HG03159 (cell line): ENCODE results near the gene OR2T11.
"Not testable (repeated sequence)": the region's sequence is repeated elsewhere in the genome, so short reads cannot be mapped to it uniquely, and the experiment has no call there.

ENCODE experiments used
- ATAC-seq: cut with Tn5 transposase; IDR thresholded peaks from one replicate; pipeline ENCODE4 v1.9.1; 2021; ENCODE audit warnings: mild to moderate bottlenecking, moderate library complexity; ENCODE audit not compliant: unreplicated experiment

The OR2T11 gene, protein sequence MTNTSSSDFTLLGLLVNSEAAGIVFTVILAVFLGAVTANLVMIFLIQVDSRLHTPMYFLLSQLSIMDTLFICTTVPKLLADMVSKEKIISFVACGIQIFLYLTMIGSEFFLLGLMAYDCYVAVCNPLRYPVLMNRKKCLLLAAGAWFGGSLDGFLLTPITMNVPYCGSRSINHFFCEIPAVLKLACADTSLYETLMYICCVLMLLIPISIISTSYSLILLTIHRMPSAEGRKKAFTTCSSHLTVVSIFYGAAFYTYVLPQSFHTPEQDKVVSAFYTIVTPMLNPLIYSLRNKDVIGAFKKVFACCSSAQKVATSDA

DNA sequence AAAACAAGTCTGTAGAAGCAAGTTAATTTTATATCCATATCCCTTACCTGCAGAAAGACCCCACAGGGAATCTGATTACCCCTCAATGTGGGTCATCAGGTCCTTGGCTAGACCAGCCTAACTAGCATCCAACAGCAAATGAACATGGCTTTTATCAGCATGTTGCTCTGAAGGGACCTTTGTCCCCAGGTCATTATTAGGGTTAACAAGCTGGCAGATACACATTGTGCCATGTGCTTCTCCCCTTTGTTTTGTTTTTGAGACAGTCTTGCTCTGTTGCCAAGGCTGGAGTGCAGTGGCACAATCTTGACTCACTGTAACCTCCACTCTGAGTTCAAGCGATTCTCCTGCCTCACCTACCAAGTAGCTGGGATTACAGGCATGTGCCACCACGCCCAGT is at the start of gene OR2T11:
Gene OR2T11, minus strand, starts transcription at position 101 of the 400 bp plus-strand sequence. CDS start 7,963 bp downstream, outside the sequence.
- ATAC-seq, result not testable (repeated sequence)

DNA sequence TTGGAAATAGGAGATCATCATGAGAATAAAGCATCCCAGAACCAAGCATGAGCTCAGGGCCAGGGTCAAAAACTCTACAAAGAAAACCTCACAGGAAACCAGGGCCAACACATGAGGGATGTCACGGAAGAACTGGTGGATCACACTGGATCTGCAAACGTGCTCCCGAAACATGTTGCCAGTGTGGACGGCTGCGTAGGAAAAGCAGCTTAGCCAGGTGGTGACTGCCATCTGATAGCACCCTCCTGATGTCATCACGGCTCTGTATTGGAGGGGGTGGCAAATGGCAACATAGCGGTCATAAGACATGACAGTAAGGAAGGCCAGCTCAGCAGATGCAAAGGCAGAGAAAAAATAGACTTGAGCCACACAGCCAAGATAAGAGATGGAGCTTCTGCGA is 46.8 kb upstream of the OR2T11 start:
- ATAC-seq, result no peak

DNA sequence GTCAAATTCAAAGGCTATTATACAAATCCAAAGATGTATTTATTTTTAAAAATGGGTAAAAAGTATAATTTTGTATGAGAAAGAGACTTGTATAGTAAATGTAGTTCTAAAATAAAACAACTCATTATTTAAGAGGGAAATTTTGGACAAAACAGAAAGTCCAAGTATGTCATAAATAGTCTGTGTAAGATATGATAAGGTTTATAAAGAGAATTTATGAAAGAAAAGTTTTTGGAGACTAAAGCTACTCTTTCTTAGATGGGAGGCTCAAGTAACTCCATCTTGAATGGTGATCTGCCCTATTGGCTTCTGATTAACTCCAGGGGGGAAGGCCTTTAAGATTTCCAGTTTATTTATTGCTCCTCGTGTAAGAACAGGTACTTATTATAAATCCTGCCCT is 35.1 kb upstream of the OR2T11 start:
- ATAC-seq, result no peak

DNA sequence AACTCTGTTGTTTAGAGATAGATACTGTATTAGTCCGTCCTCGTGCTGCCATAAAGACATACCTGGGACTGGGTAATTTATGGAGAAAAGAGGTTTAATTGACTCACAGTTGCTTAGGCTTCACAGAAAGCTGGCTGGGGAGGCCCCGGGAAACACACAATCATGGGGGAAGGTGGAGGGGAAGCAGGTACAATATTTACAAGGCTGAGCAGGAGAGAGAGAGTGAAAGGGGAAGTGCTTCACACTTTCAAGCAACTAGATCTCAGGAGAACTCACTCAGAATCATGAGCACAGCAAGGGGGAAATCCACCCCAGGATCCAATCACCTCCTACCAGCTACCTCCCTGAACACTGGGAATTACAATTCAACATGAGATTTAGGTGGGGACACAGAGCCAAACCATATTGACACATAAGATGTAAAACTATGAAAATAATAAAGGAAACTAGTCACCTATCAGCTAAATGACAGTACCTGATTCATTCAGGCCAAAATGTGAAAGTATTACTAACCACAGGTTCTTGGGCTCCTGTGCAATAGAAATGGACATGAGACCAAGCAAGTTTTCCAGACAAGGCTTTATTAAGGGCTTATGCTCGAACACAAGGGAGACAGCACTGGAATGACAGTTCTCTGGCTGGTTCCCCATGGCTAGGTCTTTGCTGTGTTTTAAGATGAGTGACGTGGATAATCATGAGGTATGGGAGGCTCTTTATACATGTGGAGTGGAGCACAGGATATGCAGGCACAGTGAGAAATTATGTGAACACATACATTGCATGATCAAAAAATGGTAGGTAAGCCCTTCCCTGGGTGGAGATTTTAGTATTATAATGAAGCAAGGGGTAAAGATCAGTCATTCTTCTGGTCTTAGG is 28.8 kb upstream of the OR2T11 start:
- peak; percentile 94 for ATAC-seq

DNA sequence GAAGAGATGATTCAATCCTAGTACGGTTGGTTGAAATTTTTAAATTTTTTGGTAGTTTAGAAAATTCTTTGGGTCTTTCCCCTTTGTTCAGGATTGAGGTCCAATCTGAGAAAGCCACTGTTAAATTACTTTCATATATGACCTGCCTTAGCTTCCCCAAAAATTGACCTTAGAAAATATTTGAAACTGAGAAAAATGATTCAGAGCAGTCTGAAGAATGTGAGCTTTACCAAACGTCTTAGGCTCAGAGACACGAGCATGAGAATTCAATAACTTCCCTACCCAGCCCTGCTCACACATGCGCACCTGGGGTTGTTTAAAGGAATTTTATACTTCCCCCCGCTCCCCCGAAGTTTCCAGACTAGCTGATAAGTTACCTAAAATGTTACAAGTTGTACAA is 21.9 kb upstream of the OR2T11 start:
- ATAC-seq, result peak; percentile 49

DNA sequence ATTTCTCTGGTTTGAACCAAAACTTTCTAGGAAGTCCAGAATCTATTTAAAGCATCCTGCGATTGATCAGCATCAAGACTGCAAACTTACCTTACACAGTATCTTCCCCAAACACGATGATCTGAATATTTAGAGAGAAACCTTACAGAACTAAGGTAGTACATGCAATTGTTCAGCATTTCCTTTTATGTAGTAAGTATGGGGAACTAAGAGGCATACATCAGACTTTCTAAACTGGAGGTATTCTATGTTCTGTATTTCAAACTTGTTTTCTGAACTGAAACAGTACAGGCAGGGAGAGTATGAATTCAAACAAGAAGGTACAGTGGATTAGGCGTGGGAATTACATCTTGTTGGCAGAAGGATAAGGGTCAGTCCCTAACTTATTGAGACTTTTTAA is 20.5 kb upstream of the OR2T11 start, which contains the start of gene OR2T27:
Gene OR2T27, minus strand, starts transcription at position 175 of the 400 bp plus-strand sequence. CDS start 4,644 bp downstream, outside the sequence.
- ATAC-seq, result peak; percentile 74

DNA sequence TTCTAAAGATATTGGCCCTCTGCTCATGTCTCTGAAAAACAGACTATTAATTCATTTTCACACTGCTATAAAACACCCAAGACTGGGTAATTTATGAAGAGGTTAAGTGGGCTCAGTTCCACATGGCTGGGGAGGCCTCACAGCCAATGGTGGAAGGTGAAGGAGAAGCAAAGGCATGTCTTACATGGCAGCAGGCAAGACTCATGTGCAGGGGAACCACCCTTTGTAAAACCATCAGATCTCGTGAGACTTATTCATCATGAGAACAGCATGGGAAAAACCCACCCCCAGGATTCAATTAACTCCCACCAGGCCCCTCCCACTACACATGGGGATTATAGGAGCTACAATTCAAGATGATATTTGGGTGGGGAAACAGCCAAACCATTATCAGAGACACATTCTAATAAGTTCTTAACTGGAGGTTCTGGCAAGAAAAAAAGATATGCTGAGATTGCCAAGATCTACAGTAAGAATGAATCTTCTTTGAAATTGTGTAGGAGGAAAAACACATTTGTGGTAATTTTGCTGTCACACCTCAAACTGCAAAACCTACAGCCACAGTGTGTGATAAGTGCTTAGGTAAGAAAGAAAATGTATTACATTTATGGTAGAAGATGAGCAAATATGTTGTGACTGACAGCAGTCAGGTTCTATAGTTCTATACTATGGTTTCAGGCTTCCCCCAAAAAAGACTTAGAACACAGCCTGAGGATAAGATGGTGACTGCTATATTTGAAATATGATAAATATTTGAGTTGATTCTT is 14.1 kb upstream of the OR2T11 start:
- not testable (repeated sequence) for ATAC-seq

DNA sequence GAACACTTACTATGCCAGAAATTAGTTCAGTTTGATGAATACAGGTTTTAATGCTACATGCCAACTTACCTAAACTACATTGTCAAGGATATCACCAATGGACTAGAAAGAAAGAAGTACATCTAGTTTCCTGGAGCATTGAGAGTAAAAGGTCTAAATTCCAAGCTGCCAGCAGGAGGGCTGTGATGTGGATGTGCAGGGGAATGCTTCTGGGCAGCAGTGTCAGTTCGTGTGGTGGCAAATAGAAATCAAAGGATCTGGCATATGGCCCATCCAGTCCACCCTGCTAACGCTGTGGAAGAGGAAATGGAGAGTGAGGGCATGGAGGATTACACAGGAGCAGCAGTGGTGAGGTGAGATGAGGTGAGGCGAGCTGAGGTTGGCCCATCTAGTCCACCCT is 10.3 kb upstream of the OR2T11 start, which contains the start of gene OR2T35:
Gene OR2T35, minus strand, starts transcription at position 101 of the 400 bp plus-strand sequence. CDS start 6,020 bp downstream, outside the sequence.
- ATAC-seq, result not testable (repeated sequence)

DNA sequence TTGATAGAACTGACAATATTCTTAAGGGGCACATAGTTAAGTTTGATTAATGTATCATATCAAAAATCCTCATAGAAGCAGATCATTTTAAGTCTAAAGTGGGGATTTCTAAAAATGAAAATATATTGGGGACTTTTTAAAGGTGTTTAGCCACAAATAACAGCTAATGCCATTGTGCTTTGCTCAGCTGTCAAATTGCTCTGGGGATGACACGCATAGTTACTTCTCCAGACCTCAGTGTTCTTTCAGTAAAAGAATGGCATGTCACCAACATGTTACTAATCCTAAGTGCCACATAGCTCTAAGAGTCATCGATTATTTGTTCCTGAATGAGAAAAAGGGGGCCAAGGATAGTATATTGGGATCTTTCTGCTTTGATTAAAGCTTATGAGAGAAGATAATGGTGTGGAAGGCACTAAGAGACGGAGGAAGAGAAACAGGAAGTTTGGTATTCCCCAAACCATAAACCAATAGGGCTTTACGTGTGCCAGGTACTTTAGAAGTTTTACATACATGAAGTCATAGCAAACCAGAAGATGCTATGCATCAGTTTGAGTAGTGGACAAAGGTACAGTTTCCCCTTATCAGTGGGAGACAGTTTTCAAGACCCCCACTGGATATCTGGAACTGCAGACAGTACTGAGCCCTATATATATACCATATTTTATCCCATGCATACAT is 8.2 kb upstream of the OR2T11 start:
- ATAC-seq, result peak; percentile 57

DNA sequence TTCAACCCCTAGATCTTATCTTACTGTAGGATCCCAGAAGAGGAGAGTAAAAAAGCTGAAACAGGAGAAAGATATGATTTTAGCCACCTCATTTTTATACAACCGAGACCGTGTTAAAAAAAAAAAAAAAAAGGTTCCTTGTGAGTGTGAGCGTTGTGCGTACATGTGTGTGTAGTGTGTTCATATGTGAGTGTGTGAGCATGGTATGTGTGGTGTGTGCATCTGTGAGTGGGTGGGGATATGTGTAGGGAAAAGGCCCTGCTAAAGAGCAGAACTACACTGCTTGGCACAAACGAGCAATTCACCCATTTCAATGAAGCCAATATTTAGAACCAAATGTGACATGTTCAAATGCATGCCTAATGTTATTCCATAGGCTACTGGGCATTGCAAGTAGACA is 6.7 kb upstream of the OR2T11 start:
- ATAC-seq, result peak; percentile 7

DNA sequence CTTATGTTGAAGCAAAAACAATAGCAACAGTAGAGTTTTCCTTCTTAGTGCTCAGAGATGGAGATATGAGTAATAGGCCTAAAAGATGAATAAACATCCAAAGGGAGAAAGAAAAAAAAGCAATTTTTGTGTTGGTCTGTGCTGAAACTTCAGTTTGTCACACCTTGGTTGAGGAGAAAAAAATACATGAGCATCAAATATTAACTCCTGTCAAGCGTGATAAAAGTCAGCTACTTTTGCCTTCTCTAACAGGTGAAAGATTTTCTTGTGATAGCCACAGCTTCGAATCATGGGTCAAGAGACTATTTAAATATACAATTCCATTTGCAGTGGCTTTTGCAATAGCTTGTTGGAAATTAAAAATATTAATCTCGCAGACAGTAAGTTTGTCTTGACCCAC is 6.0 kb upstream of the OR2T11 start:
- peak; percentile 50 for ATAC-seq

DNA sequence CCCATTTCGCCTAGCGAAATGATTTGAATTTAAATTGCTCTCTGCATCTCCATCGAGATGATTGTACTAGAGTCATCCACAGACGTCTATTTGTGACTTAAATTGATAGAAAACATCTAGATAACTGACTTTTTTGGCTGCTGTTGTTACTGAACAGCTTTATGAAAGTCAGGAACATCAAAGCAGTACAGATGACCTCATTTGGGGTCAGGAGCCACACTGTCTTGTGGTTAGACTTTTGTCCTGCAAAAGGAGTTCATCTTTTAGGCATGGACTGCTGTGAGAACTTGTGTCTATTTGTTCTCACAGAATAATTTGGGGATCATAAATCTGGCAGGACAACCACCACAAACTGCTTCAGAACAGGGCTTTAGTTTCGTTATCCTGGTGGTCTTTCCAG is 4.8 kb upstream of the OR2T11 start:
- ATAC-seq, result peak; percentile 27

DNA sequence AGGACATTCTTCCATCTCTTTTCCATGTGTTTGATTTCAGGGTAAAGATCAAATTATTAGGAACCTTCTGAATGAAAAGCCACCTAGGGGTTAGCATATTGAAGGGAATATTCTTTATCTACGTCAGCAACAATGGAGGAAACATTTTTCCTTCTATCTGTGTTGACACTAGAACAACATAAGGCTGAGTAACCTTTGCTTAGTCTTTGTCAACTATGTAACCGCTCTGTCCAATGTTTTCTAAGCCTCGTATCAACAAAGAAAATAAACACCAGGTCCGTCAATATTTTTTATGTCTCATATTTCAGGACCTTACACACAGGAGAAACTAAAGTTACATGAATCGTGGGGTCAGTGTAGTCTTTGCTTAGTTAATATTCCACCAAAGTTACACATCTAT is 1.7 kb upstream of the OR2T11 start:
- ATAC-seq, result not testable (repeated sequence)

DNA sequence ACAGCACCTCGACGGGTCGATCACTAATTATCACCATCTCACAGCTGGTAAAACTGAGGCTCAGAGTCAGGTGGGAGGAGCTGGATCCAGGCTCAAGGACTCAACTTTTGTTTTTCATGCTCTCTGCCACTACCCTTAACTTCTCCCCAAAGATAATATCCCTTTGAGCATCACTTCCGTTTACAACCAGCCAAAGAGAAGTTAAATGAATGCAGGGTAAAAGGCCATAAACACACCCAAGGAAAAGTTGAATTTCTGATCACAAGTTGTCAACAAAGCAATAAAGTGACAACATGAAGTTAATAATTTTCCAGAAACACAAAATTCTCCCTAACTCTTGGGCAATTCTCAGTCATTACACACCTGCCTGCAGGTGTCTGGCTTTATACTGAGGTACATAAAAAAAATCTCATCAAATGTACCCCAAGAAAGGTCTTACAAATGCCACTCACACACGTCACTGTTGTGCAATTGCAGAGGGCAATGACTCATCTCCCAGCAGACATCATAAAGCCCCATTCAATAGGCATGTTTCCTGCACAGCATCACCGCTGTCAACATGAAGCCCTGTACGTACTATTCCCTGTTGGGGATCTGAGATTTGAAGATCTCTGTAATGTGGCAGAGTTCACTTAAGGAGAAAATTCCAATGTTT is 3.4 kb downstream of the OR2T11 start:
- ATAC-seq, result no peak

DNA sequence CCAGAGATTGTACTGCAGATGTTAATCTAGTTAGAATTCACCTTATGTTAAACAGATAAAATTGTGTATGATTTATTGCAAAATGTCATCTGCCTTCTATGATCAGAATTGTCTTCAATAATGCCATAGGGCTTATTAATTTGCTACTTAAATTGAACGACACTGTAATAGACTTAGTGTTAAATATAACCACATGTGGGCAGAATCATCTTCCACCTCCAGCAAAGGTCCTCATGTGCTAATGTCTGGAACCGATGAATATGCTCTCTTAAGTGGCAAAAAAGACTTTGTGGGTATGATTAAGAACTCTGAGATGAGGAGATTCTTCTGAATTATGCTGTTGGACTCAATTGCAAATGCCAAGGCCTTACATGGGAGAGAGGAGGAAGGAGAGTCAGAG is 4.3 kb downstream of the OR2T11 start:
- ATAC-seq, result no peak

DNA sequence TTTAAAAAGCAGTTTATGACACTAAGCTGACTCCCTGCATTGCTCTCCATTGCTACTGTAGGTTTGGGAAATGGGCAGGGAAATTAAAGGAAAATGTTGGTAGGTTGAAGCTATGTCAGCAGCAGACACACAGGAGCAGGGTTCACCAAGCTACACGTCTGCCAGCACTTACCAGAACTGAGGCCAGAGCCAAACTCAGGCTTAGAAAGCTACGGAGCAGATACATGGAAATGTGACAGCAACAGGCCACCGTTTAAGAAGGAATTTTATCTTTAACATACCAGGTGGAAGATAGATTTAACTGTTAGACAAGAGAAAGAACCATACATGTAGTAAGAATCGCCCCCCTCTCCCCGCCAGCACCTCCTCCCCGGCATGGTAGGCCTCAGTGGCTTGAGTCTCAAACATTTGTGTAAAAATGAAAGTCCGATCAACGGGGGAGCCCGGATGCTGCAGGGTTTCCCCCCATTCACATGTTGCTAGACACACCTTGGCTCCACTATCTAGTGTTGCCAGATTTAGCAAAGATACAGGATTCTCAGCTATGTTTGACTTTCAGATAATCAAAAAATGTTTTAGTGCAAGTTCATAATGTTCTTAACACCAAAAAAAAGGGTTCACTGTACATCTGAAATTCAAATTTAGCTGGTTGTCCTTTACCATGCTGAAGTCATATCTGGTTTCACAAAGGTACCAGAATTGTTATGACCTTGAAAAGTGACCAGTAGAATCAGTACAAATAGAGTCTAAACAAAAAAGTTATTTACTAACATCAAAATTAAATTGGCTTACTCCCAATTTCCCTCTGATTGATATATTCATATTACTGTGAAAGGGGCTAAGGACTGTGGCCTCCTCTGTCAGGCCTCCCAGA is 6.7 kb downstream of the OR2T11 start:
- ATAC-seq, result peak; percentile 87

DNA sequence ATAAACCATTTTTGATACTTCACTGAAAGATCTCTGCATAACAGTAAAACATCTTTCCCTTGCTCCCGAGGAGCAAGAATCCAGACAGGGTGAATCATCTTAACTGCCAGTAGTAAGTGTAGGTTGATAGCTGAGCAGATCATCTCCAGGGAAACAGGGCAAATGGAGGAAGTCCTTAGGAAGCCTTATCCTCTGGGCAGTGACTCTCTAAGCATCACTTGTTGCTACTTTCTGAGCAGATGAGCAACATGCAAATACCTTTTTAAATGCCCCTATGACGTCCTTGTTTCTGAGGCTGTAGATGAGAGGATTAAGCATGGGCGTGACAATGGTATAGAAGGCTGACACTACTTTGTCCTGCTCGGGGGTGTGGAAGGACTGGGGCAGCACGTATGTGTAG is 8.9 kb downstream of the OR2T11 start:
- ATAC-seq, result no peak

DNA sequence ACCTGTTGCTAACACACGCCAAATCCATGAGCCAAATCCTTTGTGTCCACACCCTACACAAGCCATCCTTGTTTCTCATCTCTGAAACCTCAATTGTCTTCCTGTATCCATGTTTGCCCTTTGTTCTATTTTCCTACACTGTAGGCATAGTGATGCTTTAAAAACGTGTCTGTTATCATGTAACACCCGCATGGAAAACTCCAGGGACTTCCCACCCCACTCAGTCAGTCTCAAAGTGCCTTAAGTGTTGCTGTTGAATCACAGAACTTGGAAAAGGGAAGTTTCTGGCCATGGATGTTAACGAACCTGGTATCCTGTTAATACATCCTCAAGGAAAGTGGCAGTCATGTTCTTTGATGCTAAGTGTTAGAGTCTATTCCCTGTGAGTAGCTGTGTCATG is 9.7 kb downstream of the OR2T11 start:
- ATAC-seq, result no peak

DNA sequence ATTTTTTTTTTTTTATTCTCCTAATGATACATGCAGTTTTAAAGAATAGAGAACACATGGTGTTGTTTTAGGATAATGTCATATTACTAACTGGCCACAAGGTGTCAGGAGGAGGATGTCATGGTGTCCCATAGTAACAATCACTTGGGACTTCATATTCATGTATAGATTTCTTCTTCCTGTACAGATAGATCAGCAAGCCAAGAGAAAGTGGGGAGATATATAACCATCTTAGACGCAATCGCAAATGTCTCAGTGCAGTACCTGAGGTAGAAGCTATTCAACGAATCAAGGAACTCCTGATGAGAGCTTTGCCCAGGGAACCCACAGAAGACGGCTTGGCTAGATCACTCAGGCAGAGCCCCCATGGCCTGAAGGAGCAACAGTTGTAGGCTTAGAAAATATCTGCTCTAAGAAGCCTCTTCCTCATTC is 12.3 kb downstream of the OR2T11 start:
- ATAC-seq, result peak; percentile 93
